K562 (cell line): ENCODE data around the gene REEP2. TPM values are rescaled to one million over a fixed set of nuclear protein-coding genes. Genes with fewer than 3 reads are reported as not detected.
A peak's percentile ranks its signal among the peaks of the same experiment; 100 is the strongest.

Experiments
- BMI1 ChIP-seq: fragments of 150-350 bp; IDR thresholded peaks from 2 replicates; pipeline ENCODE4 v1.6.1; 2014; ENCODE audit warnings: low read length
- HNRNPK ChIP-seq: fragments of 200-400 bp; formaldehyde crosslinking; IDR thresholded peaks from one replicate; pipeline ENCODE4 v1.6.1; 2018; ENCODE audit warnings: mild to moderate bottlenecking, low read depth, low read length; ENCODE audit not compliant: poor library complexity, severe bottlenecking
- JUN ChIP-seq, 2 experiments: sonication (generic) in 1 of 2; formaldehyde crosslinking in 1 of 2; IDR thresholded peaks; 2 replicates each; pipeline versions ENCODE4 v1.6.1 to v1.8.0; 2012 to 2022; ENCODE audit warnings: borderline replicate concordance in 2 of 2, mild to moderate bottlenecking in 2 of 2, improper control_type of control experiment in 1 of 2, low read depth in 1 of 2, low read length in 1 of 2, missing genetic modification reagents in 1 of 2
- KAT7 ChIP-seq: sonication (generic); formaldehyde crosslinking; IDR thresholded peaks from 2 replicates; pipeline ENCODE4 v1.8.0; 2022; ENCODE audit warnings: missing genetic modification reagents, mild to moderate bottlenecking, borderline replicate concordance
- KLF6 ChIP-seq: fragments of 250-450 bp; sonication (Bioruptor Pico); IDR thresholded peaks from 2 replicates; pipeline ENCODE4 v1.4.0; 2020; ENCODE audit warnings: mild to moderate bottlenecking, moderate library complexity, borderline replicate concordance
- MXI1 ChIP-seq: IDR thresholded peaks from 2 replicates; pipeline ENCODE4 v1.6.1; 2011; ENCODE audit warnings: low read depth, mild to moderate bottlenecking, improper control_type of control experiment, low read length
- NR2C1 ChIP-seq, 2 experiments: fragments of 450-650 bp; IDR thresholded peaks; 2 replicates each; pipeline ENCODE4 v1.6.1; 2017; ENCODE audit warnings: mild to moderate bottlenecking in 2 of 2, antibody characterized with exemption in 1 of 2, inconsistent platforms in 1 of 2, missing compliant biosample characterization in 1 of 2, missing genetic modification characterization in 1 of 2
- PHF8 ChIP-seq: fragments of 200-600 bp; sonication (generic); IDR thresholded peaks from 2 replicates; pipeline ENCODE4 v1.6.1; 2012; ENCODE audit warnings: mixed run types, mild to moderate bottlenecking, inconsistent platforms, low read length, moderate library complexity, borderline replicate concordance
- PML ChIP-seq: IDR thresholded peaks from 2 replicates; pipeline ENCODE4 v1.6.1; 2012; ENCODE audit warnings: low read length, inconsistent platforms
- SP1 ChIP-seq: sonication (generic); formaldehyde crosslinking; IDR thresholded peaks from 2 replicates; pipeline ENCODE4 v1.8.1; 2022; ENCODE audit warnings: mild to moderate bottlenecking, missing genetic modification reagents
- TAF15 ChIP-seq: fragments of 200-400 bp; formaldehyde crosslinking; IDR thresholded peaks from 2 replicates; pipeline ENCODE4 v1.6.1; 2017; ENCODE audit warnings: mild to moderate bottlenecking, low read depth, low read length, moderate library complexity
- TCF3 ChIP-seq: sonication (generic); formaldehyde crosslinking; IDR thresholded peaks from 2 replicates; pipeline ENCODE4 v1.4.0; 2020; ENCODE audit warnings: mild to moderate bottlenecking, missing genetic modification reagents
- TEAD4 ChIP-seq, 2 experiments: sonication (generic) in 1 of 2; formaldehyde crosslinking in 1 of 2; IDR thresholded peaks; 2 replicates each; pipeline versions ENCODE4 v1.6.1 to v1.8.0; 2012 to 2022; ENCODE audit warnings: borderline replicate concordance in 1 of 2, inconsistent platforms in 1 of 2, low read length in 1 of 2, mild to moderate bottlenecking in 1 of 2, missing genetic modification reagents in 1 of 2
- THAP7 ChIP-seq: fragments of 250-450 bp; sonication (Bioruptor Pico); IDR thresholded peaks from 2 replicates; pipeline ENCODE4 v1.5.0; 2021
- ZFP36 ChIP-seq: fragments of 150-350 bp; IDR thresholded peaks from 2 replicates; pipeline ENCODE4 v1.6.1; 2018; ENCODE audit warnings: low read length, low read depth; ENCODE audit not compliant: partially characterized antibody
- ZNF449 ChIP-seq: fragments of 250-450 bp; sonication (Bioruptor Pico); IDR thresholded peaks from 2 replicates; pipeline ENCODE4 v1.8.0; 2022; ENCODE audit warnings: moderate library complexity, mild to moderate bottlenecking, inconsistent platforms
- polyA plus RNA-seq, 8 experiments: library from polyadenylated mRNA; depleted of rRNA in 4 of 8; stranded (reverse) in 5 of 8; unstranded in 3 of 8; fragments of >200 nt; fragmentation: Nextera tagmentation in 2 of 8; fragmentation: Illumina TruSeq in 1 of 8; extraction: Ambion mirVana in 2 of 8; extraction: Trizol in 1 of 8; gene quantifications; 2 replicates each; pipeline versions ENCODE4 v1.2.1 to v1.2.3, GENCODE V29; 2011 to 2014; ENCODE audit warnings: inconsistent platforms in 1 of 8, missing spikeins in 1 of 8
- total RNA-seq, 7 experiments: library from RNA; depleted of rRNA in 6 of 7; stranded (reverse); fragments of >200 nt in 6 of 7; fragmentation: Illumina TruSeq in 2 of 7; extraction: Trizol in 2 of 7; gene quantifications; 2 replicates each; pipeline versions ENCODE4 v1.2.1 to v1.2.3, GENCODE V29; 2011 to 2021; ENCODE audit warnings: low replicate concordance in 1 of 7
- TF ChIP-seq, protein P1 (sequence below): fragments of 250-450 bp; sonication (Bioruptor Pico); IDR thresholded peaks from 2 replicates; pipeline ENCODE4 v1.5.0; 2020; ENCODE audit warnings: mild to moderate bottlenecking, borderline replicate concordance
- TF ChIP-seq, protein P2 (sequence below): sonication (generic); formaldehyde crosslinking; IDR thresholded peaks from 2 replicates; pipeline ENCODE4 v1.8.1; 2023; ENCODE audit warnings: mild to moderate bottlenecking, missing genetic modification reagents

The REEP2 gene
- total and polyA plus RNA-seq, 9 of the 15 experiments (the other 6 are each of a cell fraction or from before 2014, with no cell fraction given) = 0.03 to 1.1 (median 0.12) TPM; not detected in 1

- TF ChIP-seq NR2C1 (IDR thresholded peaks at IDR 0.05) (no peak), NR2C1 (tag; IDR thresholded peaks at IDR 0.05) (no peak), PHF8 (peak; percentile 22; the same call in 1 of the 2 replicates), KLF6 (no peak), TEAD4 (IDR thresholded peaks at IDR 0.05; ENCODE audit: low read length) (peak; percentile 55; the same call in 1 of the 2 replicates), TEAD4 (CRISPR knock-in tag; IDR thresholded peaks at IDR 0.05; ENCODE audit: borderline replicate concordance) (no peak), ZFP36 (peak; percentile 89), JUN (IDR thresholded peaks at IDR 0.05; ENCODE audit: borderline replicate concordance, low read depth, low read length) (no peak; the same call in 1 of the 2 replicates), JUN (CRISPR knock-in tag; IDR thresholded peaks at IDR 0.05; ENCODE audit: borderline replicate concordance) (peak; percentile 64; the same call in 1 of the 2 replicates), TAF15 (peak; percentile 57; the same call in 1 of the 2 replicates), TCF3 (CRISPR knock-in tag) (no peak), ZNF449 (no peak), BMI1 (no peak), KAT7 (CRISPR knock-in tag) (peak; percentile 90; the same call in 1 of the 2 replicates), SP1 (CRISPR knock-in tag) (peak; percentile 23; the same call in 1 of the 2 replicates), MXI1 (0 out of 2 replicates have a peak, but pooled peaks have one; percentile 22), PML (no peak; the same call in 1 of the 2 replicates), THAP7 (CRISPR knock-in tag) (no peak; the same call in 1 of the 2 replicates), HNRNPK (peak; percentile 98)
- TF ChIP-seq, protein P1, sequence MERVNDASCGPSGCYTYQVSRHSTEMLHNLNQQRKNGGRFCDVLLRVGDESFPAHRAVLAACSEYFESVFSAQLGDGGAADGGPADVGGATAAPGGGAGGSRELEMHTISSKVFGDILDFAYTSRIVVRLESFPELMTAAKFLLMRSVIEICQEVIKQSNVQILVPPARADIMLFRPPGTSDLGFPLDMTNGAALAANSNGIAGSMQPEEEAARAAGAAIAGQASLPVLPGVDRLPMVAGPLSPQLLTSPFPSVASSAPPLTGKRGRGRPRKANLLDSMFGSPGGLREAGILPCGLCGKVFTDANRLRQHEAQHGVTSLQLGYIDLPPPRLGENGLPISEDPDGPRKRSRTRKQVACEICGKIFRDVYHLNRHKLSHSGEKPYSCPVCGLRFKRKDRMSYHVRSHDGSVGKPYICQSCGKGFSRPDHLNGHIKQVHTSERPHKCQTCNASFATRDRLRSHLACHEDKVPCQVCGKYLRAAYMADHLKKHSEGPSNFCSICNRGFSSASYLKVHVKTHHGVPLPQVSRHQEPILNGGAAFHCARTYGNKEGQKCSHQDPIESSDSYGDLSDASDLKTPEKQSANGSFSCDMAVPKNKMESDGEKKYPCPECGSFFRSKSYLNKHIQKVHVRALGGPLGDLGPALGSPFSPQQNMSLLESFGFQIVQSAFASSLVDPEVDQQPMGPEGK = no peak
- TF ChIP-seq, protein P2, sequence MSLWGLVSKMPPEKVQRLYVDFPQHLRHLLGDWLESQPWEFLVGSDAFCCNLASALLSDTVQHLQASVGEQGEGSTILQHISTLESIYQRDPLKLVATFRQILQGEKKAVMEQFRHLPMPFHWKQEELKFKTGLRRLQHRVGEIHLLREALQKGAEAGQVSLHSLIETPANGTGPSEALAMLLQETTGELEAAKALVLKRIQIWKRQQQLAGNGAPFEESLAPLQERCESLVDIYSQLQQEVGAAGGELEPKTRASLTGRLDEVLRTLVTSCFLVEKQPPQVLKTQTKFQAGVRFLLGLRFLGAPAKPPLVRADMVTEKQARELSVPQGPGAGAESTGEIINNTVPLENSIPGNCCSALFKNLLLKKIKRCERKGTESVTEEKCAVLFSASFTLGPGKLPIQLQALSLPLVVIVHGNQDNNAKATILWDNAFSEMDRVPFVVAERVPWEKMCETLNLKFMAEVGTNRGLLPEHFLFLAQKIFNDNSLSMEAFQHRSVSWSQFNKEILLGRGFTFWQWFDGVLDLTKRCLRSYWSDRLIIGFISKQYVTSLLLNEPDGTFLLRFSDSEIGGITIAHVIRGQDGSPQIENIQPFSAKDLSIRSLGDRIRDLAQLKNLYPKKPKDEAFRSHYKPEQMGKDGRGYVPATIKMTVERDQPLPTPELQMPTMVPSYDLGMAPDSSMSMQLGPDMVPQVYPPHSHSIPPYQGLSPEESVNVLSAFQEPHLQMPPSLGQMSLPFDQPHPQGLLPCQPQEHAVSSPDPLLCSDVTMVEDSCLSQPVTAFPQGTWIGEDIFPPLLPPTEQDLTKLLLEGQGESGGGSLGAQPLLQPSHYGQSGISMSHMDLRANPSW (CRISPR knock-in tag) = no peak
These were observed 26.6 kb downstream of the REEP2 start, which contains the start of gene EGR1 (continued) for GRCh38 chr5:138465261-138466124.
